NB4 (cell line): ENCODE results near the gene WDR38.

Experiments
- DNase-seq: peaks from one replicate; pipeline ENCODE4 v3.0.0; 2010; ENCODE audit warnings: low read depth
- H3K4me3 ChIP-seq: one replicate; pipeline ENCODE4 v1.5.1; 2011; ENCODE audit warnings: mild to moderate bottlenecking, low read depth, low read length, moderate library complexity
- MYC ChIP-seq: IDR thresholded peaks from 2 replicates; pipeline ENCODE4 v1.6.1; 2011; ENCODE audit warnings: low read depth, low read length
- POLR2A ChIP-seq: IDR thresholded peaks from 2 replicates; pipeline ENCODE4 v1.6.1; 2011; ENCODE audit warnings: mild to moderate bottlenecking; ENCODE audit not compliant: insufficient read length; ENCODE audit errors: extremely low read depth
- TF ChIP-seq, protein P1 (sequence below): IDR thresholded peaks from 2 replicates; pipeline ENCODE4 v1.6.1; 2011; ENCODE audit warnings: low read depth, low read length
- TF ChIP-seq, protein P2 (sequence below): IDR thresholded peaks from one replicate; pipeline ENCODE4 v1.5.1; 2012; ENCODE audit warnings: low read depth, low read length

The WDR38 gene

DNA sequence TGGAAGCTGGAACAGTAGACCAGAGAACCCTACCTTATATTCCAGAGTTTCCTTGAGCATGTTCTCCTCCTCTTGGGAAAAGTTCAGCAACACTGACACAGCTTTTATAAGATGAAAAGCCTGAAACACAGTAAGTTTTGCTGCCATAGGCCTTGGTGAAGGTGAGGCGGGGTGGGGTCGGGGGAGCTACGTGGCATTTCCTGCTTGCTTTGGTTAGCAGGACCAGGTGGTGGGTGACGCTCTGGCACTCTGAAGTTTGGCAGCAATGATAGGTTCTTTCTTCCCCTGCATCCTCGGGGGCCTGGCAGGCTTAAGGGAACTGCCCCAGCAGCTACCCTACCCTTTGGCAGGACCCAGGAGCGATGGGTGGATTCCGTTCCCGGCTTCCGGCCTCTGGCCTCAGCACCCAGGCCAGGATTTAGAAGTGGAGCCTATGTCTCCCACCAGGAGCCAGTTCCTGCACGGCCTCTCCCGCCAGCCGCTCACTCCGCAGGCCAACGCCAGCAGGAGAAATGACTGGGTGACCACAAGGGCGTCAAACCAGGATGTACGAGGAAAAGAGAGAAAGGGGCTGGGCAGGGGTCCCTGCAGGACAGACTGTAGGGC, 28.0 kb downstream of the WDR38 start:
- no peak for DNase-seq
- H3K4me3 ChIP-seq, result no peak overlapping the region
- TF ChIP-seq, protein P1, sequence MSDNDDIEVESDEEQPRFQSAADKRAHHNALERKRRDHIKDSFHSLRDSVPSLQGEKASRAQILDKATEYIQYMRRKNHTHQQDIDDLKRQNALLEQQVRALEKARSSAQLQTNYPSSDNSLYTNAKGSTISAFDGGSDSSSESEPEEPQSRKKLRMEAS, result no peak
- TF ChIP-seq, protein P2, sequence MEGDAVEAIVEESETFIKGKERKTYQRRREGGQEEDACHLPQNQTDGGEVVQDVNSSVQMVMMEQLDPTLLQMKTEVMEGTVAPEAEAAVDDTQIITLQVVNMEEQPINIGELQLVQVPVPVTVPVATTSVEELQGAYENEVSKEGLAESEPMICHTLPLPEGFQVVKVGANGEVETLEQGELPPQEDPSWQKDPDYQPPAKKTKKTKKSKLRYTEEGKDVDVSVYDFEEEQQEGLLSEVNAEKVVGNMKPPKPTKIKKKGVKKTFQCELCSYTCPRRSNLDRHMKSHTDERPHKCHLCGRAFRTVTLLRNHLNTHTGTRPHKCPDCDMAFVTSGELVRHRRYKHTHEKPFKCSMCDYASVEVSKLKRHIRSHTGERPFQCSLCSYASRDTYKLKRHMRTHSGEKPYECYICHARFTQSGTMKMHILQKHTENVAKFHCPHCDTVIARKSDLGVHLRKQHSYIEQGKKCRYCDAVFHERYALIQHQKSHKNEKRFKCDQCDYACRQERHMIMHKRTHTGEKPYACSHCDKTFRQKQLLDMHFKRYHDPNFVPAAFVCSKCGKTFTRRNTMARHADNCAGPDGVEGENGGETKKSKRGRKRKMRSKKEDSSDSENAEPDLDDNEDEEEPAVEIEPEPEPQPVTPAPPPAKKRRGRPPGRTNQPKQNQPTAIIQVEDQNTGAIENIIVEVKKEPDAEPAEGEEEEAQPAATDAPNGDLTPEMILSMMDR, result no peak
- no peak for TF ChIP-seq POLR2A
- TF ChIP-seq MYC, result no peak

DNA sequence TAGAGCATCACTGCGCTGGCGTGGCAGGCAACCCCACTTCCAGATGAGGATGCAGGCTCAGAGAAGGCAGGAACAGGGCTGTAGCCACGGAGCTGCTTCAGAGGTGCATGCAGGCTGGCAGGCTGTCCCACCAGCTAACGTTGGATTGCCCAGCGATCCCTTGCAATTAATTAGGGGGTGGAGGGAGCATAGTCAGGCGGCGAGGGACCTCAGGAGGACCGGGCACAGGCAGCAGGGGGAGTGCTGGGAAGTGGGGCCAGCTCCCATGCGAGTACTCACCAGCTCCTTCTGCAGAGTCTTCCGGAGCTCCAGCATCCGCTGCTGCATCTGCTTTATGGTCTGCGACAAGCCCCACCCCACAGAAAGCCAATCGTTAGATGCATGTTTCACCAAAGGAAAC, 29.0 kb downstream of the WDR38 start:
- TF ChIP-seq, protein P2, result no peak
- no peak for TF ChIP-seq POLR2A
- TF ChIP-seq MYC, result no peak
- TF ChIP-seq, protein P1, result no peak
- no peak for DNase-seq
- no peak overlapping the region for H3K4me3 ChIP-seq

DNA sequence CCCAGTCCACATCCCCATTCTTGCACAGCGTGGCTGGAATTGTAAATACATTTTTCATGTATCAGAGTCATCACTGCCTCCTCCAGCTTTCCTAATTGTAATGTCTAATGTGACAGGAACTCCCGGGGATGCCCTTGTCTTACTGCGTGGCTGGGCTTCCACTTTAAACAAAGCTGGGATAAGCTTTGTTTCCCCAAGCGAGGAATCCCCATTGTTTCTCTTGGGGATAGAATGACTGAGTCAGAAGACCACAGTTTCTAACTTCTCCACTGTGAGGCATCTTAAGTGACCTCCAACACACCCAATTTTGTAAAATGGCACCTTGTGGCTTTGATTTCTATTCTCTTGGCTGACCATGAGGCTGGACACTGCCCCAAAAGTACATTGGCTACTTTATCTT, 31.1 kb downstream of the WDR38 start:
- TF ChIP-seq, protein P2, result no peak
- TF ChIP-seq POLR2A (no peak), MYC (no peak)
- TF ChIP-seq, protein P1, result no peak
- no peak overlapping the region for H3K4me3 ChIP-seq
- DNase-seq, result no peak

DNA sequence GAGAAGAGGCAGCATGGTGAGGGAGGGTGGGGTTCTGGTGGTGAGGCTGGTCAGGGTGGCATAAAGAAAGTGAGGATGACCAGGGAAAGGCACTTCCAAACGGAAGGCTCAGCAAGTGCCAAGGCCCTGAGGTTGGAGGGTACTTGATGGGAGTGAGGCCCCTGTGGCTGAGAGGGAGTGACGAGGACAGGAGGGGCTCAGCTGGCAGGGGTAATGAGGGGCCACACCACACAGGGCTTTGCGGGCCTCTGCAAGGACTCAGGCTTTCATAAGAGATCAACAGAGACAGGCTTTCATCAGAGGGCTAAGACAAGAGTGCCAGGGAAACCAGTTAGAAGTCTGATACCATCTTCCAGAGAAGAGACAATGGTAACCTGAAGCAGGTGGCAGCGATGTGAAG, 32.3 kb downstream of the WDR38 start:
- DNase-seq, result no peak
- no peak overlapping the region for H3K4me3 ChIP-seq
- TF ChIP-seq, protein P2, result no peak
- TF ChIP-seq, protein P1, result no peak
- TF ChIP-seq POLR2A, result no peak
- TF ChIP-seq MYC, result no peak

DNA sequence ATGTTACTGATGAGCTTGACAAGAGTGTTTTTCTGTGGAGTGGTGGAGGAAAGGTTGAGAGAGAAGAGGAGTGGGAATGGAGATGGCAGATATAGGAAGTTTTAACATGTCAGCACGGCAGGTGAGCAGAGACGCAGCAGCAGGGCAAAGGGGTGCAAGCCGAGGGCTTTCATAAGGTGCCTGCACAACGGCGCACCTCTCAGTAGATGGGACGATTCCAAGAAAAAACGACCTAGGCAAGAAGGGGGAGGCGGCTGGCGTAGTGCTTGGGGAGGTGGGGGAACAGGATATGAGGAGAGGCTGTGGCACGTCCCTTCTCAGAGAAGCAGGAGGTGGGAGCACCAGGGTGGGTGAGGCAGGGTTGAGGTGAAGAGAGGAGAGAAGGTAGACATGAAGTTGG, 33.2 kb downstream of the WDR38 start:
- H3K4me3 ChIP-seq, result no peak overlapping the region
- TF ChIP-seq, protein P1, result no peak
- TF ChIP-seq MYC (no peak), POLR2A (no peak)
- TF ChIP-seq, protein P2, result no peak
- no peak for DNase-seq
